HEK293 (cell line): Measurements from ENCODE around the gene AHCTF1.

Experiments
- CTCF ChIA-PET: fragments of 350-600 bp; formaldehyde crosslinking; extraction: SDS; loops from one replicate; lab custom pipeline; 2021; ENCODE audit warnings: antibody characterized with exemption; lab: Yijun Ruan, JAX
- POLR2A ChIA-PET: fragments of 300-600 bp; formaldehyde crosslinking; extraction: SDS; loops from one replicate; lab custom pipeline; 2020; ENCODE audit warnings: antibody characterized with exemption, inconsistent platforms; lab: Yijun Ruan, JAX
- H3K27ac ChIP-seq: fragments of 200-500 bp; sonication (Bioruptor generic); 2 replicates; pipeline ENCODE4 v1.5.1; 2014; ENCODE audit warnings: low read depth, low read length, control low read depth, inconsistent platforms; ENCODE audit errors: extremely low read depth
- H3K36me3 ChIP-seq, 2 experiments: fragments of 200-500 bp in 1 of 2; sonication (Bioruptor generic) in 1 of 2; 1 replicate in 1 of 2; 2 replicates in 1 of 2; pipeline ENCODE4 v1.5.1; 2014 to 2017; ENCODE audit warnings: inconsistent platforms in 2 of 2, low read length in 2 of 2; ENCODE audit not compliant: control insufficient read depth in 2 of 2, insufficient read depth in 1 of 2
- H3K4me1 ChIP-seq: fragments of 200-500 bp; sonication (Bioruptor generic); 2 replicates; pipeline ENCODE4 v1.5.1; 2014; ENCODE audit warnings: mild to moderate bottlenecking, low read length, inconsistent platforms; ENCODE audit not compliant: control insufficient read depth, insufficient read depth
- H3K4me3 ChIP-seq: 2 replicates; pipeline ENCODE4 v1.5.1; 2011; ENCODE audit warnings: low read depth, mild to moderate bottlenecking, control low read depth, low read length, moderate library complexity
- H3K9me3 ChIP-seq: fragments of 200-500 bp; sonication (Bioruptor generic); 2 replicates; pipeline ENCODE4 v1.5.1; 2014; ENCODE audit warnings: low read depth, low read length, inconsistent platforms; ENCODE audit not compliant: control insufficient read depth, insufficient read depth
- GFI1B ChIP-seq: fragments of 450-650 bp; formaldehyde crosslinking; IDR thresholded peaks from 2 replicates; pipeline ENCODE4 v1.5.1; 2016; ENCODE audit warnings: missing biosample characterization, missing genetic modification characterization
- KLF10 ChIP-seq: fragments of 450-650 bp; IDR thresholded peaks from 2 replicates; pipeline ENCODE4 v1.5.1; 2018; ENCODE audit warnings: missing biosample characterization, mild to moderate bottlenecking, missing genetic modification characterization
- MEIS1 ChIP-seq: sonication (generic); formaldehyde crosslinking; IDR thresholded peaks from 2 replicates; pipeline ENCODE4 v1.8.1; 2022; ENCODE audit warnings: missing genetic modification reagents, mild to moderate bottlenecking, borderline replicate concordance
- OVOL3 ChIP-seq: fragments of 450-650 bp; formaldehyde crosslinking; IDR thresholded peaks from 2 replicates; pipeline ENCODE4 v1.5.1; 2016; ENCODE audit warnings: missing biosample characterization, missing genetic modification characterization
- REPIN1 ChIP-seq: fragments of 450-650 bp; formaldehyde crosslinking; IDR thresholded peaks from 2 replicates; pipeline ENCODE4 v1.5.1; 2017; ENCODE audit warnings: missing biosample characterization, missing genetic modification characterization, low read depth
- SP7 ChIP-seq: fragments of 450-650 bp; formaldehyde crosslinking; IDR thresholded peaks from 2 replicates; pipeline ENCODE4 v1.5.1; 2016; ENCODE audit warnings: missing biosample characterization, missing genetic modification characterization
- ZFP41 ChIP-seq: fragments of 450-650 bp; formaldehyde crosslinking; IDR thresholded peaks from 2 replicates; pipeline ENCODE4 v1.5.1; 2016; ENCODE audit warnings: missing biosample characterization, missing genetic modification characterization, borderline replicate concordance
- ZNF274 ChIP-seq, 2 experiments: fragments of 200-500 bp in 1 of 2; fragments of 450-650 bp in 1 of 2; sonication (Bioruptor generic) in 1 of 2; formaldehyde crosslinking in 1 of 2; IDR thresholded peaks; 2 replicates each; pipeline versions ENCODE4 v1.5.1 to v1.6.1; 2014 to 2016; ENCODE audit warnings: borderline replicate concordance in 1 of 2, inconsistent platforms in 1 of 2, low read length in 1 of 2, missing biosample characterization in 1 of 2, missing genetic modification characterization in 1 of 2
- ZNF302 ChIP-seq: fragments of 450-650 bp; formaldehyde crosslinking; IDR thresholded peaks from 2 replicates; pipeline ENCODE4 v1.5.1; 2016; ENCODE audit warnings: missing biosample characterization, missing genetic modification characterization, low read depth
- ZNF404 ChIP-seq: fragments of 450-650 bp; formaldehyde crosslinking; IDR thresholded peaks from 2 replicates; pipeline ENCODE4 v1.5.1; 2017; ENCODE audit warnings: missing biosample characterization, missing genetic modification characterization
- ZNF423 ChIP-seq: fragments of 450-650 bp; formaldehyde crosslinking; IDR thresholded peaks from 2 replicates; pipeline ENCODE4 v1.5.1; 2016; ENCODE audit warnings: missing biosample characterization, missing genetic modification characterization
- ZNF449 ChIP-seq: fragments of 450-650 bp; formaldehyde crosslinking; IDR thresholded peaks from 2 replicates; pipeline ENCODE4 v1.5.1; 2017; ENCODE audit warnings: missing biosample characterization, mild to moderate bottlenecking, missing genetic modification characterization, moderate library complexity
- ZNF473 ChIP-seq: fragments of 450-650 bp; formaldehyde crosslinking; IDR thresholded peaks from 2 replicates; pipeline ENCODE4 v1.5.1; 2017; ENCODE audit warnings: missing biosample characterization, missing genetic modification characterization
- ZNF514 ChIP-seq: fragments of 450-650 bp; formaldehyde crosslinking; IDR thresholded peaks from 2 replicates; pipeline ENCODE4 v1.5.1; 2016; ENCODE audit warnings: missing biosample characterization, missing genetic modification characterization
- ZNF571 ChIP-seq: fragments of 450-650 bp; formaldehyde crosslinking; IDR thresholded peaks from 2 replicates; pipeline ENCODE4 v1.5.0; 2017; ENCODE audit warnings: missing biosample characterization, missing genetic modification characterization
- ZNF596 ChIP-seq: fragments of 450-650 bp; IDR thresholded peaks from 2 replicates; pipeline ENCODE4 v1.5.0; 2018; ENCODE audit warnings: missing biosample characterization, mild to moderate bottlenecking, missing genetic modification characterization, moderate library complexity
- ZNF701 ChIP-seq: fragments of 450-650 bp; formaldehyde crosslinking; IDR thresholded peaks from 2 replicates; pipeline ENCODE4 v1.5.1; 2016; ENCODE audit warnings: missing biosample characterization, missing genetic modification characterization
- ZNF837 ChIP-seq: fragments of 450-650 bp; formaldehyde crosslinking; IDR thresholded peaks from 2 replicates; pipeline ENCODE4 v1.5.1; 2016; ENCODE audit warnings: missing biosample characterization, missing genetic modification characterization
- TF ChIP-seq, protein P1 (sequence below): fragments of 450-650 bp; formaldehyde crosslinking; IDR thresholded peaks from 2 replicates; pipeline ENCODE4 v1.5.1; 2017; ENCODE audit warnings: missing biosample characterization, missing genetic modification characterization
- TF ChIP-seq, protein P2 (sequence below): fragments of 450-650 bp; formaldehyde crosslinking; IDR thresholded peaks from 2 replicates; pipeline ENCODE4 v1.5.1; 2016; ENCODE audit warnings: missing biosample characterization, missing genetic modification characterization
- TF ChIP-seq, protein P3 (sequence below): fragments of 450-650 bp; formaldehyde crosslinking; IDR thresholded peaks from 2 replicates; pipeline ENCODE4 v1.5.0; 2017; ENCODE audit warnings: missing biosample characterization, missing genetic modification characterization, borderline replicate concordance
- TF ChIP-seq, protein P4 (sequence below): fragments of 450-650 bp; formaldehyde crosslinking; IDR thresholded peaks from 2 replicates; pipeline ENCODE4 v1.5.1; 2017; ENCODE audit warnings: missing biosample characterization, missing genetic modification characterization

Gene AHCTF1

GRCh38 chr1:246800756-246801155 is 131.0 kb downstream of the AHCTF1 start:
- POLR2A ChIA-PET: no interaction called here
- CTCF ChIA-PET: no interaction called here

GRCh38 chr1:246800356-246800755 is 131.4 kb downstream of the AHCTF1 start:
- no peaks in the 10 kb centered on the region for H3K9me3 ChIP-seq
- no peak overlapping the region for H3K4me3 ChIP-seq
- no peak overlapping the region for H3K27ac ChIP-seq
- H3K36me3 ChIP-seq: no peaks in the 10 kb centered on the region
- CTCF ChIA-PET: interaction anchor here (0.6 kb wide), 1 partner anchor 1067 kb away, joined by 5 read pairs; no protein-coding TSS in a partner anchor
- TF ChIP-seq SP7 (tag by site-specific recombination): no peak
- TF ChIP-seq MEIS1 (CRISPR knock-in tag): no peak
- TF ChIP-seq, protein P1, sequence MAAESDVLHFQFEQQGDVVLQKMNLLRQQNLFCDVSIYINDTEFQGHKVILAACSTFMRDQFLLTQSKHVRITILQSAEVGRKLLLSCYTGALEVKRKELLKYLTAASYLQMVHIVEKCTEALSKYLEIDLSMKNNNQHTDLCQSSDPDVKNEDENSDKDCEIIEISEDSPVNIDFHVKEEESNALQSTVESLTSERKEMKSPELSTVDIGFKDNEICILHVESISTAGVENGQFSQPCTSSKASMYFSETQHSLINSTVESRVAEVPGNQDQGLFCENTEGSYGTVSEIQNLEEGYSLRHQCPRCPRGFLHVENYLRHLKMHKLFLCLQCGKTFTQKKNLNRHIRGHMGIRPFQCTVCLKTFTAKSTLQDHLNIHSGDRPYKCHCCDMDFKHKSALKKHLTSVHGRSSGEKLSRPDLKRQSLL (tag by site-specific recombination): no peak
- H3K4me1 ChIP-seq: no peaks in the 10 kb centered on the region
- POLR2A ChIA-PET: no interaction called here

More at GRCh38 chr1:246800756-246801155, 131.0 kb downstream of the AHCTF1 start:
- Histone ChIP-seq H3K9me3 (no peaks in the 10 kb centered on the region), H3K36me3 (no peaks in the 10 kb centered on the region), H3K4me3 (no peak overlapping the region), H3K4me1 (no peaks in the 10 kb centered on the region), H3K27ac (no peak overlapping the region)
- TF ChIP-seq ZNF571 (no peak), GFI1B (tag by site-specific recombination) (no peak), ZNF302 (tag by site-specific recombination) (no peak), OVOL3 (tag by site-specific recombination) (no peak), ZNF596 (tag by site-specific recombination) (no peak)
- TF ChIP-seq, protein P2, sequence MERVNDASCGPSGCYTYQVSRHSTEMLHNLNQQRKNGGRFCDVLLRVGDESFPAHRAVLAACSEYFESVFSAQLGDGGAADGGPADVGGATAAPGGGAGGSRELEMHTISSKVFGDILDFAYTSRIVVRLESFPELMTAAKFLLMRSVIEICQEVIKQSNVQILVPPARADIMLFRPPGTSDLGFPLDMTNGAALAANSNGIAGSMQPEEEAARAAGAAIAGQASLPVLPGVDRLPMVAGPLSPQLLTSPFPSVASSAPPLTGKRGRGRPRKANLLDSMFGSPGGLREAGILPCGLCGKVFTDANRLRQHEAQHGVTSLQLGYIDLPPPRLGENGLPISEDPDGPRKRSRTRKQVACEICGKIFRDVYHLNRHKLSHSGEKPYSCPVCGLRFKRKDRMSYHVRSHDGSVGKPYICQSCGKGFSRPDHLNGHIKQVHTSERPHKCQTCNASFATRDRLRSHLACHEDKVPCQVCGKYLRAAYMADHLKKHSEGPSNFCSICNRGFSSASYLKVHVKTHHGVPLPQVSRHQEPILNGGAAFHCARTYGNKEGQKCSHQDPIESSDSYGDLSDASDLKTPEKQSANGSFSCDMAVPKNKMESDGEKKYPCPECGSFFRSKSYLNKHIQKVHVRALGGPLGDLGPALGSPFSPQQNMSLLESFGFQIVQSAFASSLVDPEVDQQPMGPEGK (tag by site-specific recombination): no peak

GRCh38 chr1:246798606-246799496 is 132.9 kb downstream of the AHCTF1 start:
- Histone ChIP-seq H3K9me3 (no peaks in the 10 kb centered on the region), H3K36me3 (no peaks in the 10 kb centered on the region), H3K4me3 (no peak overlapping the region), H3K4me1 (no peaks in the 10 kb centered on the region), H3K27ac (no peak overlapping the region)
- TF ChIP-seq, protein P3, sequence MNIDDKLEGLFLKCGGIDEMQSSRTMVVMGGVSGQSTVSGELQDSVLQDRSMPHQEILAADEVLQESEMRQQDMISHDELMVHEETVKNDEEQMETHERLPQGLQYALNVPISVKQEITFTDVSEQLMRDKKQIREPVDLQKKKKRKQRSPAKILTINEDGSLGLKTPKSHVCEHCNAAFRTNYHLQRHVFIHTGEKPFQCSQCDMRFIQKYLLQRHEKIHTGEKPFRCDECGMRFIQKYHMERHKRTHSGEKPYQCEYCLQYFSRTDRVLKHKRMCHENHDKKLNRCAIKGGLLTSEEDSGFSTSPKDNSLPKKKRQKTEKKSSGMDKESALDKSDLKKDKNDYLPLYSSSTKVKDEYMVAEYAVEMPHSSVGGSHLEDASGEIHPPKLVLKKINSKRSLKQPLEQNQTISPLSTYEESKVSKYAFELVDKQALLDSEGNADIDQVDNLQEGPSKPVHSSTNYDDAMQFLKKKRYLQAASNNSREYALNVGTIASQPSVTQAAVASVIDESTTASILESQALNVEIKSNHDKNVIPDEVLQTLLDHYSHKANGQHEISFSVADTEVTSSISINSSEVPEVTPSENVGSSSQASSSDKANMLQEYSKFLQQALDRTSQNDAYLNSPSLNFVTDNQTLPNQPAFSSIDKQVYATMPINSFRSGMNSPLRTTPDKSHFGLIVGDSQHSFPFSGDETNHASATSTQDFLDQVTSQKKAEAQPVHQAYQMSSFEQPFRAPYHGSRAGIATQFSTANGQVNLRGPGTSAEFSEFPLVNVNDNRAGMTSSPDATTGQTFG (tag by site-specific recombination): no peak
- no peak for TF ChIP-seq ZNF514 (tag by site-specific recombination)
- TF ChIP-seq ZNF274 (IDR thresholded peaks at IDR 0.05; ENCODE audit: low read length): no peak
- no peak for TF ChIP-seq ZNF274 (tag by site-specific recombination; IDR thresholded peaks at IDR 0.05; ENCODE audit: borderline replicate concordance)
- no peak for TF ChIP-seq ZNF423 (tag by site-specific recombination)
- TF ChIP-seq ZNF473 (tag by site-specific recombination): no peak
- TF ChIP-seq ZNF701 (tag by site-specific recombination): no peak
- no peak for TF ChIP-seq ZFP41 (tag by site-specific recombination)
- TF ChIP-seq ZNF837 (tag by site-specific recombination): no peak
- TF ChIP-seq ZNF404 (tag by site-specific recombination): no peak
- no peak for TF ChIP-seq ZNF449 (tag by site-specific recombination)
- no peak for TF ChIP-seq REPIN1
- TF ChIP-seq, protein P4, sequence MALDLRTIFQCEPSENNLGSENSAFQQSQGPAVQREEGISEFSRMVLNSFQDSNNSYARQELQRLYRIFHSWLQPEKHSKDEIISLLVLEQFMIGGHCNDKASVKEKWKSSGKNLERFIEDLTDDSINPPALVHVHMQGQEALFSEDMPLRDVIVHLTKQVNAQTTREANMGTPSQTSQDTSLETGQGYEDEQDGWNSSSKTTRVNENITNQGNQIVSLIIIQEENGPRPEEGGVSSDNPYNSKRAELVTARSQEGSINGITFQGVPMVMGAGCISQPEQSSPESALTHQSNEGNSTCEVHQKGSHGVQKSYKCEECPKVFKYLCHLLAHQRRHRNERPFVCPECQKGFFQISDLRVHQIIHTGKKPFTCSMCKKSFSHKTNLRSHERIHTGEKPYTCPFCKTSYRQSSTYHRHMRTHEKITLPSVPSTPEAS: no peak
- no peak for TF ChIP-seq KLF10
- CTCF ChIA-PET: no interaction called here
- POLR2A ChIA-PET: no interaction called here
